HG02870 (cell line): ENCODE results near the gene TMPRSS3.
A peak's percentile ranks its signal among the peaks of the same experiment; 100 is the strongest.

Source experiments
- ATAC-seq: cut with Tn5 transposase; IDR thresholded peaks from one replicate; pipeline ENCODE4 v1.9.1; 2021; ENCODE audit warnings: mild to moderate bottlenecking, moderate library complexity; ENCODE audit not compliant: unreplicated experiment

TMPRSS3 gene

GRCh38 chr21:42395905-42396651 is at the start of gene TMPRSS3:
TSS of gene TMPRSS3 (minus strand) at chr21:42396052. CDS start at chr21:42395417, 635 bp downstream.
- ATAC-seq, result no peak

GRCh38 chr21:42445311-42445710 is 49.5 kb upstream of the TMPRSS3 start:
- no peak for ATAC-seq

- ATAC-seq, result no peak
Measured at GRCh38 chr21:42444745-42445059, 48.9 kb upstream of the TMPRSS3 start.

- no peak for ATAC-seq
Measured at GRCh38 chr21:42443876-42444744, 48.3 kb upstream of the TMPRSS3 start.

GRCh38 chr21:42443181-42443785 is 47.4 kb upstream of the TMPRSS3 start:
- no peak for ATAC-seq

- no peak for ATAC-seq
Measured at GRCh38 chr21:42441963-42442362, 46.1 kb upstream of the TMPRSS3 start.

GRCh38 chr21:42440187-42440792 is 44.4 kb upstream of the TMPRSS3 start:
- ATAC-seq, result peak; percentile 75

- no peak for ATAC-seq
Measured at GRCh38 chr21:42439284-42440186, 43.7 kb upstream of the TMPRSS3 start.

GRCh38 chr21:42438316-42439205 is 42.7 kb upstream of the TMPRSS3 start:
- no peak for ATAC-seq

- ATAC-seq, result no peak
Measured at GRCh38 chr21:42437786-42438185, 41.9 kb upstream of the TMPRSS3 start.

GRCh38 chr21:42436914-42437313 is 41.1 kb upstream of the TMPRSS3 start:
- no peak for ATAC-seq

- ATAC-seq, result no peak
Measured at GRCh38 chr21:42435833-42436232, 40.0 kb upstream of the TMPRSS3 start.

- ATAC-seq, result no peak
Measured at GRCh38 chr21:42435401-42435800, 39.5 kb upstream of the TMPRSS3 start.

- ATAC-seq, result no peak
Measured at GRCh38 chr21:42434884-42435283, 39.0 kb upstream of the TMPRSS3 start.

- no peak for ATAC-seq
Measured at GRCh38 chr21:42433946-42434551, 38.2 kb upstream of the TMPRSS3 start.

- ATAC-seq, result no peak
Measured at GRCh38 chr21:42432695-42433094, 36.8 kb upstream of the TMPRSS3 start.

GRCh38 chr21:42431196-42431595 is 35.3 kb upstream of the TMPRSS3 start:
- no peak for ATAC-seq

- no peak for ATAC-seq
Measured at GRCh38 chr21:42430521-42430920, 34.7 kb upstream of the TMPRSS3 start.

GRCh38 chr21:42429856-42430255 is 34.0 kb upstream of the TMPRSS3 start:
- ATAC-seq, result no peak
